IPS DF 19.7 (cell line): ENCODE measurements around the gene CMBL.

ENCODE experiments used
- DNase-seq: peaks from one replicate; pipeline ENCODE4 v3.0.0-alpha.2; 2013; ENCODE audit warnings: low read depth, low spot score

The CMBL gene

GRCh38 chr5:10310066-10310779 is 2.5 kb upstream of the CMBL start:
- no peak for DNase-seq

GRCh38 chr5:10308844-10309243 is 1.1 kb upstream of the CMBL start:
- DNase-seq, result no peak

GRCh38 chr5:10306806-10307205 is 896 bp downstream of the CMBL start:
- DNase-seq, result no peak

GRCh38 chr5:10306114-10306513 is 1.6 kb downstream of the CMBL start:
- no peak for DNase-seq

GRCh38 chr5:10304932-10305331 is 2.8 kb downstream of the CMBL start:
- no peak for DNase-seq

- DNase-seq, result no peak
Measured at GRCh38 chr5:10303699-10304170, 4.0 kb downstream of the CMBL start.

GRCh38 chr5:10303201-10303600 is 4.5 kb downstream of the CMBL start:
- no peak for DNase-seq

GRCh38 chr5:10301842-10302610 is 5.7 kb downstream of the CMBL start:
- DNase-seq, result no peak

- no peak for DNase-seq
Measured at GRCh38 chr5:10301266-10301665, 6.4 kb downstream of the CMBL start.

- DNase-seq, result no peak
Measured at GRCh38 chr5:10300246-10300645, 7.5 kb downstream of the CMBL start.

- no peak for DNase-seq
Measured at GRCh38 chr5:10297646-10298204, 10.0 kb downstream of the CMBL start.

- DNase-seq, result no peak
Measured at GRCh38 chr5:10295619-10296326, 11.9 kb downstream of the CMBL start.

GRCh38 chr5:10293907-10294662 is 13.6 kb downstream of the CMBL start:
- DNase-seq, result no peak

GRCh38 chr5:10291692-10292339 is 15.9 kb downstream of the CMBL start:
- DNase-seq, result no peak

- DNase-seq, result no peak
Measured at GRCh38 chr5:10290438-10290837, 17.3 kb downstream of the CMBL start.

GRCh38 chr5:10289991-10290390 is 17.7 kb downstream of the CMBL start:
- no peak for DNase-seq

GRCh38 chr5:10289353-10289752 is 18.3 kb downstream of the CMBL start:
- DNase-seq, result no peak

GRCh38 chr5:10288592-10289219 is 19.0 kb downstream of the CMBL start:
- DNase-seq, result no peak

GRCh38 chr5:10286862-10287227 is 20.9 kb downstream of the CMBL start:
- DNase-seq, result no peak

GRCh38 chr5:10286162-10286861 is 21.4 kb downstream of the CMBL start:
- DNase-seq, result no peak
